Pancreas (tissue), 10 donors: ENCODE measurements around the gene GAB2. TPM values are rescaled to one million over a fixed set of nuclear protein-coding genes. Genes with fewer than 3 reads are reported as not detected.

Experiments used
- ATAC-seq, 4 donors: fragments of 200-7000 bp; cut with Tn5 transposase; one replicate each; pipeline versions ENCODE4 v1.8.0 to v1.9.1; 2020; ENCODE audit warnings: mild to moderate bottlenecking in 4 of 4, moderate library complexity in 4 of 4
- DNase-seq, 6 donors: peaks; one replicate each; pipeline ENCODE4 v3.0.0-alpha.2; 2020
- FAIRE-seq: peaks from 2 replicates; lab custom pipeline; 2012; peaks lifted over from hg19 to GRCh38; lab: Jason Lieb, UNC
- H3K27ac ChIP-seq, 4 donors: fragments of 200-600 bp; sonication (generic); 1 replicate in 3 of 4; 2 replicates in 1 of 4; pipeline versions ENCODE4 v1.5.0 to v1.8.0; 2020
- H3K27me3 ChIP-seq, 4 donors: fragments of 200-600 bp; one replicate each; pipeline ENCODE4 v1.8.0; 2021
- H3K36me3 ChIP-seq, 3 donors: fragments of 200-600 bp; sonication (generic) in 1 of 3; one replicate each; pipeline versions ENCODE4 v1.5.0 to v1.8.0; 2020 to 2021
- H3K4me1 ChIP-seq, 3 donors: fragments of 200-600 bp; one replicate each; pipeline ENCODE4 v1.8.0; 2021
- H3K4me3 ChIP-seq, 4 donors: fragments of 200-600 bp; sonication (generic) in 2 of 4; one replicate each; pipeline versions ENCODE4 v1.5.0 to v1.8.0; 2020 to 2021
- H3K9me3 ChIP-seq, 4 donors: fragments of 200-600 bp; one replicate each; pipeline ENCODE4 v1.8.0; 2021
- whole genome bisulfite sequencing, 2 donors: extraction: QIAGEN DNeasy Blood & Tissue Kit; methylation state at CpG; one replicate each; pipeline ENCODE4 v1.1.7; 2013; 5-methylcytosine and 5-hydroxymethylcytosine counted together
- intact Hi-C, 3 donors: fragments of 100-400 bp; cut with DNase I; formaldehyde crosslinking; loops; one replicate each; pipeline versions ENCODE4 v1.11.1 to v1.14.2; 2022
- polyA plus RNA-seq, 2 donors: library from polyadenylated mRNA; stranded (reverse); fragments of 200-250 nt; gene quantifications; one replicate each; pipeline ENCODE4 v1.2.3, GENCODE V29; 2013
- total RNA-seq, 6 donors: library from RNA; stranded (reverse); fragmentation: NEBNext Ultra II Directional in 4 of 6; extraction: Animal tissue kit (Norgen Biotek cat#: 25700) in 4 of 6; gene quantifications; one replicate each; pipeline versions ENCODE4 v1.2.1 to v1.2.4, GENCODE V29; 2021 to 2023
- TF ChIP-seq, protein P1 (sequence below), 4 donors: fragments of 200-600 bp; sonication (generic) in 3 of 4; IDR thresholded peaks; one replicate each; pipeline versions ENCODE4 v1.5.0 to v1.8.0; 2021; ENCODE audit warnings: antibody characterized with exemption in 4 of 4
- donor health status: healthy with polysubstance abuse.
- donor health status: DM: no; HTN: no; CAD: no; lungs with moderate emphysema.
- donor health status: DM: no; HTN: no; CAD: no.
- donor health status: control.
- donor health status: control.
- donor health status: Bipolar disorder and iron deficiency.
- donor health status: DM: yes; HTN: yes; CAD: no.
- donor health status: DM: no; HTN: no; CAD: no.
- donor health status: DM: no; HTN: no; CAD: no.
- donor health status: DM: yes; HTN: yes; CAD: no.

GAB2 gene
- total and polyA plus RNA-seq, 8 donors, result 3.1 to 17.8 (median 9.4) TPM

DNA sequence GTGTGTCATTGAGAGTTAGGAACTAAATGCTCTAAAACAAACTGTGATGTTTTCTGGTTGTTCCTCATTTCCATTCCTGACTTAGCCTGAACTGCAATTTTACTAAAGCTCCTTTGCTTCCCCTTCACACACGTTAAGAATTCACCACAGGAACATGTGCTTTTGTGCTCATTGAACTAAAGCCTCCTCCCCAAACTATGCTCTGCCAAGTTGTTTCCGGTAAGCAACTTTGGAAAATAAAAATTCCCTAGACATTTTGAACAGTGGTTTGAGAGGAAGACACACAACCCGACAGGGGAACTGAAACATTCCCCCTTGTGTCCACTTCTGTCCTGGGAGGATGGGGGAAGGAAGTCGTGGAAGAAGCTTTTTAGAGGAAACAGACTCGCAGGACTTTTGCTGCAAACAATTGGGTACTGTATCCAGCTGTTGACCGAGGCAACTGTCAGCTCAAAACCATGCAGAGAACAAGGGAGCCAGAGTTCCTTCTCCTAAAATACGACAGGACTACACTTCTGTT, 66.9 kb downstream of the GAB2 start:
- TF ChIP-seq, protein P1, sequence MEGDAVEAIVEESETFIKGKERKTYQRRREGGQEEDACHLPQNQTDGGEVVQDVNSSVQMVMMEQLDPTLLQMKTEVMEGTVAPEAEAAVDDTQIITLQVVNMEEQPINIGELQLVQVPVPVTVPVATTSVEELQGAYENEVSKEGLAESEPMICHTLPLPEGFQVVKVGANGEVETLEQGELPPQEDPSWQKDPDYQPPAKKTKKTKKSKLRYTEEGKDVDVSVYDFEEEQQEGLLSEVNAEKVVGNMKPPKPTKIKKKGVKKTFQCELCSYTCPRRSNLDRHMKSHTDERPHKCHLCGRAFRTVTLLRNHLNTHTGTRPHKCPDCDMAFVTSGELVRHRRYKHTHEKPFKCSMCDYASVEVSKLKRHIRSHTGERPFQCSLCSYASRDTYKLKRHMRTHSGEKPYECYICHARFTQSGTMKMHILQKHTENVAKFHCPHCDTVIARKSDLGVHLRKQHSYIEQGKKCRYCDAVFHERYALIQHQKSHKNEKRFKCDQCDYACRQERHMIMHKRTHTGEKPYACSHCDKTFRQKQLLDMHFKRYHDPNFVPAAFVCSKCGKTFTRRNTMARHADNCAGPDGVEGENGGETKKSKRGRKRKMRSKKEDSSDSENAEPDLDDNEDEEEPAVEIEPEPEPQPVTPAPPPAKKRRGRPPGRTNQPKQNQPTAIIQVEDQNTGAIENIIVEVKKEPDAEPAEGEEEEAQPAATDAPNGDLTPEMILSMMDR (IDR thresholded peaks at IDR 0.05), result no peak
- Histone ChIP-seq H3K36me3 (no peaks in the 10 kb centered on the region), H3K4me1 (peaks cover 0 to 9% (median 4%) of the 10 kb centered on the region in 3 donors), H3K27me3 (no peaks in the 10 kb centered on the region), H3K9me3 (no peaks in the 10 kb centered on the region), H3K27ac (peak overlapping the region in 3 of 4 donors; percentile 7 to 74 (median 72)), H3K4me3 (peak overlapping the region in 1 of 4 donors; percentile 4)
- intact Hi-C loops, result no loop called here
- FAIRE-seq (no peak), ATAC-seq (peak in 3 of 4 donors; percentile 63 to 79 (median 70)), DNase-seq (peak in 1 of 6 donors; percentile 22)
- 49 to 54% methylated on average over 7 of the region's 7 CpGs for WGBS, 2 donors

DNA sequence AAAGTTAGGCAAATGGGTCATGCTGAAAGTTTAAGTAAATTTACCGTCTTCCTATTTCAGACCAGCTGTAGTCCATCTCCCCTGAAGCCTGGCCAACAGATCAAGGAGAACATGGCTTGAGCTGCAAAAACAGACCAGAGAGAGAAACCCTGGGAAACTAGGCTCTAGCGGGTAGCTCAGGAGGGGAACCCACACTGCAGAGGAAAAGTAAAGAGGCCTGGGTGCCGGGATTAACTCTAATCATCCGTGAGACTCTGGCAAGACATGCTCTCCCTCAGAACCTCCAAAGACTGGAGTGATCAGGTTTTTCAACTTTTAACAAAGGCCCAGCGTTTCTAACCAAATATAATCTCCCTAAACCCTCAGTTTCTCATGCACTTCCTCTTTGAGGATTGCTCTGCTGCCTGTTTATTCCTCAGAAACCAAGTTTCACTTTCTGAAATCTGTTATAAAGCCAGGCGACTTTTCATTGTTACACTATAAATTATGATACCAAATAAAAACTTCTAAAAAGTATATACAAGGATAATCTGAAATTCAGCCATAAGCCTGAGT, 67.5 kb downstream of the GAB2 start:
- H3K36me3 ChIP-seq, result no peaks in the 10 kb centered on the region
- peak in 3 of 4 donors; percentile 37 to 55 (median 44) for ATAC-seq
- peak; percentile 53 for FAIRE-seq
- peak overlapping the region in 3 of 4 donors; percentile 7 to 74 (median 72) for H3K27ac ChIP-seq
- WGBS, 2 donors, result 48 to 49% methylated on average over 6 of the region's 6 CpGs
- no peak for DNase-seq
- peak overlapping the region in 1 of 4 donors; percentile 4 for H3K4me3 ChIP-seq
- TF ChIP-seq, protein P1 (IDR thresholded peaks at IDR 0.05), result no peak
- intact Hi-C loops, result no loop called here
- H3K27me3 ChIP-seq, result no peaks in the 10 kb centered on the region
- H3K4me1 ChIP-seq, result peaks cover 0 to 9% (median 4%) of the 10 kb centered on the region in 3 donors
- H3K9me3 ChIP-seq, result no peaks in the 10 kb centered on the region

DNA sequence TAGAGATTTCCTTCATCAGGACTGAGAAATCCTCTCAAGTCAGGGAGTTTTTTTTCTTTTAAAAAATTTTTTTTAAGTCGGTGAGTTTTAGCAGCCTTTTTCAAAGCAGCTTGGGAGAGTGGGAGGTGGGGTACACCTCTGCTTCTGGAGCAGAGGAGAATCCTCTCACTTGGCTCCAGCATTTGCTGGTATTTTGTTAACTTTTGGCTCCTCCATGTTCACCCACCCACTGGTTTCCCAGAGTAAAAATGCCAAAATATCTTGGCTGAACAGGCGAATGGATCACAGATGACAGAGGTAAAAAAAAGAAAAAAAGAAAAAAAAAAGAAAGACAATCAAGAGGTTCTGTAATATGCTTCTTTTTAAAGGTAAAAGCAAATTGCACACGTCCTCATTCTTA, 68.0 kb downstream of the GAB2 start:
- Histone ChIP-seq H3K27ac (peak overlapping the region in 2 of 4 donors; percentile 72 to 74), H3K27me3 (no peaks in the 10 kb centered on the region), H3K9me3 (no peaks in the 10 kb centered on the region), H3K36me3 (no peaks in the 10 kb centered on the region), H3K4me1 (peaks cover 0 to 9% (median 4%) of the 10 kb centered on the region in 3 donors), H3K4me3 (no peak overlapping the region)
- FAIRE-seq (no peak), DNase-seq (no peak), ATAC-seq (no peak)
- intact Hi-C loops, result no loop called here
- TF ChIP-seq, protein P1 (IDR thresholded peaks at IDR 0.05), result no peak
- 73 to 80% methylated on average over 3 of the region's 3 CpGs for WGBS, 2 donors

DNA sequence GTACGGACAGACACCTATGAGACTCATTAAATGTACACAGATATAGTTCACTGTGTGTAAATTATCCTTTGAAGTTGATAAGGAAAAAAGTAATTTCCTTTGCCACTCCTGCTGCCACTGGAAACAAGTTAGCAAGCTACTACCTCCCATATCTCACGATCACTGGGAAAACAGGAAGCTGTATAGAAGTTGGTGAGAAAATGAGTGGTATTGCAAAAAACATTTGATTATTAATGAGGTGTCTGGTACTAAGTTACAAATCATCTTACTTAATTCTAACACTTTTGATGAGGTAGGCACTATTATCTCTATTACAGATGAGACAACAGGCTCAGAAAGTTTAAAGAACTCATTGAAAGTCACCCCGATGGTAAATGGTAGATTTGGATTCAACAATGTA, 68.5 kb downstream of the GAB2 start:
- Histone ChIP-seq H3K27ac (peak overlapping the region in 2 of 4 donors; percentile 72 to 74), H3K4me3 (no peak overlapping the region), H3K36me3 (no peaks in the 10 kb centered on the region), H3K27me3 (no peaks in the 10 kb centered on the region), H3K9me3 (no peaks in the 10 kb centered on the region), H3K4me1 (peaks cover 0 to 9% (median 4%) of the 10 kb centered on the region in 3 donors)
- intact Hi-C loops, result no loop called here
- TF ChIP-seq, protein P1 (IDR thresholded peaks at IDR 0.05), result no peak
- no peak for DNase-seq
- FAIRE-seq, result no peak
- 71 to 73% methylated on average over 3 of the region's 3 CpGs for WGBS, 2 donors
- no peak for ATAC-seq

DNA sequence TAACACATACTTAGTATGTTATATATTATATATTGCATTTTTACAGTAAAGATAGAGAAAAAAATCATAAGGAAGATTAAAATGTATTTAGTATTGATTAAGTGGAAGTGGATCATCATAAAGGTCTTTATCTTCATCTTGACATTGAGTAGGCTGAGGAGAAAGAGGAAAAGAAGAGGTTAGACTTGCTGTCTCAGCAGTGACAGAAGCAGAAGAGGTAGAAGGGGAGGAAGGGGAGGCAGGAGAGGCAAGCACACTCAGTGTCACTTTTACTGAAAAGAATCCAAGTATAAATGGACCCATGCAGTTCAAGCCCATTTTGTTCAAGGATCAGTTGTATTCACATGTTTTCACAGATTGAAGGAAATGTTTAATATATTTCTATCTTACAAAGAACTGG, 69.7 kb downstream of the GAB2 start:
- DNase-seq (no peak), FAIRE-seq (no peak), ATAC-seq (no peak)
- H3K9me3 ChIP-seq, result no peaks in the 10 kb centered on the region
- H3K4me1 ChIP-seq, result peaks cover 0 to 9% (median 4%) of the 10 kb centered on the region in 3 donors
- intact Hi-C loops, result no loop called here
- TF ChIP-seq, protein P1 (IDR thresholded peaks at IDR 0.05), result no peak
- H3K27ac ChIP-seq, result no peak overlapping the region
- H3K36me3 ChIP-seq, result no peaks in the 10 kb centered on the region
- no peaks in the 10 kb centered on the region for H3K27me3 ChIP-seq
- no peak overlapping the region for H3K4me3 ChIP-seq
